Type B pancreatic cell (in vitro differentiated cells): Measurements from ENCODE around the gene SFTPA2. TPM values are rescaled to one million over a fixed set of nuclear protein-coding genes. Genes with fewer than 3 reads are reported as not detected.
"Not testable (repeated sequence)": the region's sequence is repeated elsewhere in the genome, so short reads cannot be mapped to it uniquely, and the experiment has no call there.

Experiments
- DNase-seq: peaks from one replicate; pipeline ENCODE4 v3.0.0; 2021; ENCODE audit warnings: mixed read lengths; ENCODE audit not compliant: unreplicated experiment; ENCODE audit errors: extremely low spot score
- H3K27ac Mint-ChIP-seq: 2 replicates; pipeline ENCODE4 v1.8.0; 2021; ENCODE audit warnings: mild to moderate bottlenecking, mixed read lengths
- H3K27me3 Mint-ChIP-seq: 2 replicates; pipeline ENCODE4 v1.8.0; 2021; ENCODE audit warnings: mixed read lengths
- H3K36me3 Mint-ChIP-seq: 2 replicates; pipeline ENCODE4 v1.8.0; 2021; ENCODE audit warnings: mixed read lengths
- H3K4me1 Mint-ChIP-seq: one replicate; pipeline ENCODE4 v1.8.0; 2021; ENCODE audit warnings: mixed read lengths; ENCODE audit not compliant: unreplicated experiment
- H3K4me3 Mint-ChIP-seq: 2 replicates; pipeline ENCODE4 v1.8.0; 2021; ENCODE audit warnings: mild to moderate bottlenecking, mixed read lengths
- H3K9me3 Mint-ChIP-seq: 2 replicates; pipeline ENCODE4 v1.8.0; 2021; ENCODE audit warnings: mixed read lengths
- CTCF ChIP-seq: fragments of 200-600 bp; sonication (generic); conservative IDR thresholded peaks from 2 replicates; pipeline ENCODE4 v1.5.0; 2021; ENCODE audit warnings: antibody characterized with exemption, mild to moderate bottlenecking
- total RNA-seq: library from RNA; stranded (reverse); gene quantifications from 2 replicates; pipeline ENCODE4 v1.2.1, GENCODE V29; 2021; ENCODE audit warnings: low replicate concordance

The SFTPA2 gene
- total RNA-seq, 1 donor from 2014 or later = 0.99 TPM

DNA sequence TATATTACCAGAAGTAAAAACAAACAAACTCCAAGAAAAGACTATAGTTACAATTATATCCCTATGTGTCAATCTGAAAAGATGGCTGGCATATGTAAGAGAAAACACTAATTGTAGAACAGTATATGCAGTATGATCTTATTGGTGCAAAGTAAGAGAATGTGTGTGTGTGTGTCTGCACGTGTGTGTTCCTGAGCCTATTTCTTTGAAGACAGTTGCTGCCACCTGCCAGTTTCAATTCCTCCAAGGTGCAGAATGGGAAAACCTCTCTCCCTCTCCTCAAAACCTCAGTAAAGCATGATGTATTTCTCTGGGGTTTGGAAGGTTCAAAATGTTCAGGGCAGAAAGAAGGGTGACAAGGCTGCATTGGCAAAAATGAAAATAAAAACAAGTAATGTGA is 41.7 kb upstream of the SFTPA2 start:
- Mint-ChIP-seq H3K36me3 (no peaks in the 10 kb centered on the region), H3K9me3 (no peaks in the 10 kb centered on the region), H3K4me3 (no peak overlapping the region), H3K27me3 (peaks cover 18% of the 10 kb centered on the region), H3K27ac (no peak overlapping the region), H3K4me1 (no peaks in the 10 kb centered on the region)
- no peak for TF ChIP-seq CTCF
- no peak for DNase-seq

- H3K4me3 Mint-ChIP-seq, H3K4me1 Mint-ChIP-seq, H3K9me3 Mint-ChIP-seq, H3K36me3 Mint-ChIP-seq, DNase-seq, H3K27ac Mint-ChIP-seq: not testable (repeated sequence)
- peaks cover 22% of the 10 kb centered on the region for H3K27me3 Mint-ChIP-seq
These were observed 39.4 kb upstream of the SFTPA2 start for GRCh38 chr10:79599644-79600043.

- H3K4me3 Mint-ChIP-seq = no peak overlapping the region
- no peak for DNase-seq
- no peak overlapping the region for H3K27ac Mint-ChIP-seq
- H3K4me1 Mint-ChIP-seq = no peaks in the 10 kb centered on the region
- H3K27me3 Mint-ChIP-seq = peaks cover 19% of the 10 kb centered on the region
- no peaks in the 10 kb centered on the region for H3K9me3 Mint-ChIP-seq
- H3K36me3 Mint-ChIP-seq = no peaks in the 10 kb centered on the region
- TF ChIP-seq CTCF = no peak
These were observed 35.3 kb upstream of the SFTPA2 start for GRCh38 chr10:79595510-79595909.

DNA sequence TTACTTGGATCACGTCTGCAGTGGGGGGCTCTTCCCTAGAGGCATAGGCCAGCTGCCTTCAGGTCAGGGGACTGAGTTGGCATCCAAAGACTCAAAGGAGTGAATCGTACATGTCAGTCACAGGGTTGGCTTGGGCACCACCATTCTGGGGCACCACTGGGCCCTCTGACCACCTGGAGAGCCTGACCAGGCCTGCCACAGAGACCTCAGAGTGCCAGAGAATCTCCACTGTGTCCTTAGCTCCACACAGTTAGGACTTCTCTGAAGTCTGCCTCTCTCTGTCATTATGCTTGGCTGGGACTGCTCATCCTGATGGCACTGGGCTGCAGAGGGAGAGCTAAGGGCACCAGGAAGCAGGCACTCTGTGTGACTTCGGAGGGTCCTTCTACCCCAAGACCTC is 34.4 kb upstream of the SFTPA2 start:
- not testable (repeated sequence) for DNase-seq, H3K9me3 Mint-ChIP-seq, H3K4me1 Mint-ChIP-seq, H3K27ac Mint-ChIP-seq, H3K36me3 Mint-ChIP-seq, H3K4me3 Mint-ChIP-seq
- H3K27me3 Mint-ChIP-seq = peaks cover 20% of the 10 kb centered on the region

DNA sequence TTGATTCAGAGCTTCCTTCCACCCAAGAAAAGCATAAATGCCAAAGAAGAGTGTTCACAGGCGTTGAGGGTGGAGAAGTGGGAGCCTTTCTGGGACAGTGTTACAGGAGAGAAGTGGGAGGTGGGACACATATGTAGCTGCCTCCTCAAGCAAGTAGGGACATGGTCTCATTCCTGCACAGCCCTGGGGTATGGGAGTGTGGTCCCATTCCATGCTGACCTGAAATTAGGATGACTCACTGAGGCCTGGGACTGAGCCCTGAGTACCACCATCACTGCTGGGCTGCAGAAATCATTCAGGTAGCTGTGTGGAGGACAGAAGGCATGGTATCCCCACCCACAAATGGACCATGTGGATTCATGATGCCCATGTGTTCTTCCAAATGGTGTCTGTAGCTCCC is 33.2 kb upstream of the SFTPA2 start:
- Mint-ChIP-seq H3K27me3 (peaks cover 29% of the 10 kb centered on the region), H3K4me3 (no peak overlapping the region), H3K36me3 (no peaks in the 10 kb centered on the region), H3K27ac (no peak overlapping the region), H3K9me3 (no peaks in the 10 kb centered on the region), H3K4me1 (no peaks in the 10 kb centered on the region)
- DNase-seq = no peak
- TF ChIP-seq CTCF = no peak

DNA sequence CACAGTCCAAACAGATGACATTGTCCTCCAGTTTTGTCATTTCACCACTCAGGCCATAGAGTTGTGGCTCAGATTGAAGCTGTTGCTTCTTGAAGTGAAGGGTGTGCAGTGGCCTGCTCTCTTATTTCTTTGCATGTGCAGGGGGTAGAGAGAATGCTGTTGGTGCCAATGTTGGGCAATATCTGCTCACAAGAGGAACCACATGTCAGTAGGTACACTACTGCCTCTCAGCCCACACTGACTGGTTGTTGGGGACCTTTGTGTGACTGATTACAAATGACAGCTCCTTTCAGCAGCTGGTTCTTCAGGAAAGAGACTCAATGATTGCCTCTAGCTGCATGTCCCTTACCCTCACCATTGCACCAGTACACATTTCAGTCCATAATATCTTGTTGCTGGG is 28.6 kb upstream of the SFTPA2 start:
- no peaks in the 10 kb centered on the region for H3K9me3 Mint-ChIP-seq
- H3K36me3 Mint-ChIP-seq = no peaks in the 10 kb centered on the region
- DNase-seq = no peak
- H3K4me1 Mint-ChIP-seq = no peaks in the 10 kb centered on the region
- H3K27ac Mint-ChIP-seq = no peak overlapping the region
- no peak for TF ChIP-seq CTCF
- H3K4me3 Mint-ChIP-seq = no peak overlapping the region
- peaks cover 21% of the 10 kb centered on the region for H3K27me3 Mint-ChIP-seq

- TF ChIP-seq CTCF = no peak
- DNase-seq = no peak
These were observed 26.7 kb upstream of the SFTPA2 start for GRCh38 chr10:79586933-79587332.

More at GRCh38 chr10:79586933-79587332, 26.7 kb upstream of the SFTPA2 start:
- Mint-ChIP-seq H3K27me3 (peaks cover 24% of the 10 kb centered on the region), H3K9me3 (no peaks in the 10 kb centered on the region), H3K36me3 (no peaks in the 10 kb centered on the region), H3K4me3 (no peak overlapping the region), H3K27ac (no peak overlapping the region), H3K4me1 (no peaks in the 10 kb centered on the region)
